Progenitor cell of endocrine pancreas (in vitro differentiated cells): ENCODE data around the gene AMIGO2. TPM values are rescaled to one million over a fixed set of nuclear protein-coding genes. Genes with fewer than 3 reads are reported as not detected.
"Not testable (repeated sequence)": the region's sequence is repeated elsewhere in the genome, so short reads cannot be mapped to it uniquely, and the experiment has no call there.

Source experiments
- DNase-seq: peaks from one replicate; pipeline ENCODE4 v3.0.0; 2021; ENCODE audit warnings: low spot score; ENCODE audit not compliant: unreplicated experiment
- H3K27ac Mint-ChIP-seq: 2 replicates; pipeline ENCODE4 v1.8.0; 2021; ENCODE audit warnings: mild to moderate bottlenecking, moderate library complexity, mixed read lengths
- H3K27me3 Mint-ChIP-seq: 2 replicates; pipeline ENCODE4 v1.8.0; 2021; ENCODE audit warnings: mixed read lengths
- H3K36me3 Mint-ChIP-seq: 2 replicates; pipeline ENCODE4 v1.8.0; 2022; ENCODE audit warnings: mixed read lengths; ENCODE audit not compliant: insufficient read depth
- H3K4me1 Mint-ChIP-seq: 2 replicates; pipeline ENCODE4 v1.8.0; 2021; ENCODE audit warnings: low read depth, mixed read lengths
- H3K4me3 Mint-ChIP-seq: 2 replicates; pipeline ENCODE4 v1.8.0; 2021; ENCODE audit warnings: low read depth, mild to moderate bottlenecking, moderate library complexity, mixed read lengths
- H3K9me3 Mint-ChIP-seq: 2 replicates; pipeline ENCODE4 v1.8.0; 2021; ENCODE audit warnings: low read depth, mixed read lengths
- CTCF ChIP-seq: fragments of 200-600 bp; sonication (generic); IDR thresholded peaks from one replicate; pipeline ENCODE4 v1.5.0; 2021; ENCODE audit warnings: antibody characterized with exemption, mild to moderate bottlenecking; ENCODE audit not compliant: unreplicated experiment
- total RNA-seq: library from RNA; stranded (reverse); gene quantifications from 2 replicates; pipeline ENCODE4 v1.2.1, GENCODE V29; 2021

AMIGO2 gene
- total RNA-seq, 1 donor from 2014 or later: 10.7 TPM

GRCh38 chr12:47121146-47121545 lies 41.4 kb upstream of the AMIGO2 start:
- no peak overlapping the region for H3K4me3 Mint-ChIP-seq
- no peaks in the 10 kb centered on the region for H3K27me3 Mint-ChIP-seq
- TF ChIP-seq CTCF: no peak
- H3K4me1 Mint-ChIP-seq: peaks cover 8% of the 10 kb centered on the region
- no peak for DNase-seq
- H3K36me3 Mint-ChIP-seq: no peaks in the 10 kb centered on the region
- peaks cover 3% of the 10 kb centered on the region for H3K9me3 Mint-ChIP-seq
- H3K27ac Mint-ChIP-seq: no peak overlapping the region

- Mint-ChIP-seq H3K4me1 (peaks cover 8% of the 10 kb centered on the region), H3K4me3 (no peak overlapping the region), H3K27me3 (no peaks in the 10 kb centered on the region), H3K36me3 (no peaks in the 10 kb centered on the region), H3K9me3 (peaks cover 3% of the 10 kb centered on the region), H3K27ac (no peak overlapping the region)
- no peak for TF ChIP-seq CTCF
- DNase-seq: no peak
Measured at GRCh38 chr12:47120736-47121135, 41.0 kb upstream of the AMIGO2 start.

- DNase-seq, H3K4me3 Mint-ChIP-seq, H3K9me3 Mint-ChIP-seq, H3K27me3 Mint-ChIP-seq, H3K27ac Mint-ChIP-seq, H3K36me3 Mint-ChIP-seq, H3K4me1 Mint-ChIP-seq: not testable (repeated sequence)
Measured at GRCh38 chr12:47117305-47117704, 37.5 kb upstream of the AMIGO2 start.

- H3K9me3 Mint-ChIP-seq: peaks cover 3% of the 10 kb centered on the region
- no peaks in the 10 kb centered on the region for H3K36me3 Mint-ChIP-seq
- H3K27me3 Mint-ChIP-seq: no peaks in the 10 kb centered on the region
- H3K4me3 Mint-ChIP-seq: no peak overlapping the region
- DNase-seq: no peak
- no peaks in the 10 kb centered on the region for H3K4me1 Mint-ChIP-seq
- TF ChIP-seq CTCF: no peak
- H3K27ac Mint-ChIP-seq: no peak overlapping the region
Measured at GRCh38 chr12:47114481-47114892, 34.7 kb upstream of the AMIGO2 start.

- no peak for TF ChIP-seq CTCF
- Mint-ChIP-seq H3K27ac (no peak overlapping the region), H3K9me3 (no peaks in the 10 kb centered on the region), H3K36me3 (no peaks in the 10 kb centered on the region), H3K27me3 (no peaks in the 10 kb centered on the region), H3K4me3 (no peak overlapping the region), H3K4me1 (no peaks in the 10 kb centered on the region)
- no peak for DNase-seq
Measured at GRCh38 chr12:47112679-47113078, 32.9 kb upstream of the AMIGO2 start.

GRCh38 chr12:47111854-47112253 lies 32.1 kb upstream of the AMIGO2 start:
- Mint-ChIP-seq H3K27ac (no peak overlapping the region), H3K27me3 (no peaks in the 10 kb centered on the region), H3K4me1 (peaks cover 1% of the 10 kb centered on the region), H3K4me3 (no peak overlapping the region), H3K9me3 (no peaks in the 10 kb centered on the region), H3K36me3 (no peaks in the 10 kb centered on the region)
- no peak for DNase-seq
- TF ChIP-seq CTCF: no peak
